GM12875 (cell line): Measurements from ENCODE around the gene IRX2.

ENCODE experiments used
- H3K4me3 ChIP-seq: one replicate; pipeline ENCODE4 v1.5.1; 2011; ENCODE audit warnings: low read depth, low read length, control low read depth
- TF ChIP-seq, protein P1 (sequence below): IDR thresholded peaks from 2 replicates; pipeline ENCODE4 v1.5.1; 2011; ENCODE audit warnings: low read depth, mild to moderate bottlenecking, control low read depth, inconsistent platforms, low read length, moderate library complexity, borderline replicate concordance; ENCODE audit not compliant: insufficient read depth

IRX2 gene

DNA sequence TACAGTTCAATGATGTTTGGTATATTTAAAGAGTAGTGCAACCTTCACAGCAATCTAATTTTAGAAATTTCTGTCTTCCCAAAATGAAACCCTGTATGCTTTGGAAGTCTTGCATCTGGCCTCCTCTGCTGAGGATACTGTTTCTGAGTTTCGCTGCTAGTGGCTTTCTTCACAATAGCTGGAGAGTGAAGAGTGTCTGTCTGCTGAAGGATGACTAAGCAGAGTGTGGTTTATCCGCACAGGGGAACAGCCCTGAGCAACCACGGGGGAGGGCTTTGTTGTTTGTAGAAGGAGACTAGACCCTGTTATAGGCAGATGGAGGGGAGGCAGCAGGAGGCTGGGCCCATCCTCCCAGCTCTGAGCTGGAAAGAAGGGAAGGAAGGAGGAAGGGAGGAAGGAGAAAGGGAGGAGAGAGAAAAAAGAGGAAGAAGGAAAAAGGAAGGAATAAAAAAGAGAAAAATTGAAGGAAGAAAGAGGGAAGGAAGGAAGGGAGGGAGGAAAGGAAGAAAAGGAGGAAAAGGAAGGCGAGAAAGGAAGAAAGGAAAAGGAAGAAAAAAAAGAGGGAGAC is 10.5 kb upstream of the IRX2 start:
- TF ChIP-seq, protein P1, sequence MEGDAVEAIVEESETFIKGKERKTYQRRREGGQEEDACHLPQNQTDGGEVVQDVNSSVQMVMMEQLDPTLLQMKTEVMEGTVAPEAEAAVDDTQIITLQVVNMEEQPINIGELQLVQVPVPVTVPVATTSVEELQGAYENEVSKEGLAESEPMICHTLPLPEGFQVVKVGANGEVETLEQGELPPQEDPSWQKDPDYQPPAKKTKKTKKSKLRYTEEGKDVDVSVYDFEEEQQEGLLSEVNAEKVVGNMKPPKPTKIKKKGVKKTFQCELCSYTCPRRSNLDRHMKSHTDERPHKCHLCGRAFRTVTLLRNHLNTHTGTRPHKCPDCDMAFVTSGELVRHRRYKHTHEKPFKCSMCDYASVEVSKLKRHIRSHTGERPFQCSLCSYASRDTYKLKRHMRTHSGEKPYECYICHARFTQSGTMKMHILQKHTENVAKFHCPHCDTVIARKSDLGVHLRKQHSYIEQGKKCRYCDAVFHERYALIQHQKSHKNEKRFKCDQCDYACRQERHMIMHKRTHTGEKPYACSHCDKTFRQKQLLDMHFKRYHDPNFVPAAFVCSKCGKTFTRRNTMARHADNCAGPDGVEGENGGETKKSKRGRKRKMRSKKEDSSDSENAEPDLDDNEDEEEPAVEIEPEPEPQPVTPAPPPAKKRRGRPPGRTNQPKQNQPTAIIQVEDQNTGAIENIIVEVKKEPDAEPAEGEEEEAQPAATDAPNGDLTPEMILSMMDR, result no peak
- H3K4me3 ChIP-seq, result no peak overlapping the region

DNA sequence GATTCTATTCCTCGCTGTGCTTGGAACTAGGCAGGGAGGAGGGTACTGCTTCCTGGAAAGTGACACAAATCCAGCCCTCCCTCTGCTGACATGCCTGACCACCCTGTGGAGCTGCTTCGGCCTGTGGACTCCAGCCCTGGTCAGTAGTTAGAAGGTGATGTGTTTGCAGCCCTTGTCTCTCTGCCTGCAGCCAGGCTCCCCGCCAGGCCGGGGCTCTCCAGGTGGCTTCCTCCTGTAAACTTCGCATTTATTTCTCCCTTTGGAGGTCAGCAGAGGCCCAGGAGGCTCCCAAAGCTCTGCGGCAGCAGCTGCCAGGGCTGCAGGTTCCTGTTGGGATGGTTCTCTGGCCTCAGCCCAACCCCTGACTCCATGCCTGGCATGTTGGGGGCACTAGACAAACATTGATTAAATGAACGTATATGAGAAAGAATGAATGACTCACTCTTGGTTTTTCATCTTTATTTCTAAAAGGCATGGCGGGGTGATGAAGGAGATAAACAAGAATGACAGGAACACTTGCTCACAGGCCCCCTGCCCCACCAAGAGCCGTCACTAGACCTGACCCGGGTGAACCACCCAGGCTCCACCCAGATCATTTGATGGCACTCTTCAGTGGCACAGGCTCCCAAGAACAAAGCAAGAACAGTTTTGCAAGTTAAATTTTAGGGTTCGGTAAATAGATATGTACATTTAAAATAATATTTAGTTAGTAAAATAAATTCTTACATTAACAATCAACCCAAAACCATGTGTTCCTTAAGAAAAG is 8.4 kb upstream of the IRX2 start:
- TF ChIP-seq, protein P1, result no peak
- no peak overlapping the region for H3K4me3 ChIP-seq

GRCh38 chr5:2759091-2759490 is 7.6 kb upstream of the IRX2 start:
- TF ChIP-seq, protein P1, result no peak

DNA sequence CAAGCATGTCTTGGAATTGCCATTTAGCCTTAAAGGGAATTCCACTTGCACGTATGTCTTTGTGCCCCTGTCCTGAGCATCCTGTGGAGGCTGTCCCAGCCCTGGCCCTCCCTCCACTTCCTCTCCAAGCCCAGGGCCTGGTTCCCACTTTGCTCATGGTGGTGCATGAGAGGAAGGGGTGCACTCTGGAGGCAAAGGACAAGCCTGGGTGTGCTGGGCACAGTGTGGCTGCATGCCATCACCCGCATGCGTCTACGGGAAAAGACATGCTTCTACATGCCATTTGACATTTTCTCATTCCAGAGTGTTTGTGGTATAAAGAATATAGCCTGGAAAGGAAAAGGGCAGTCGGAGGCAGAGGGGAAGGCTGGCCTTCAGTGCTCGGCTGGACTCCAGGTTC is 7.2 kb upstream of the IRX2 start:
- TF ChIP-seq, protein P1, result no peak

More at GRCh38 chr5:2759091-2759490, 7.6 kb upstream of the IRX2 start:
- H3K4me3 ChIP-seq, result no peak overlapping the region

GRCh38 chr5:2757563-2758351 is 6.3 kb upstream of the IRX2 start:
- TF ChIP-seq, protein P1, result no peak
- H3K4me3 ChIP-seq, result no peak overlapping the region

More for the DNA sequence above, 7.2 kb upstream of the IRX2 start:
- no peak overlapping the region for H3K4me3 ChIP-seq

DNA sequence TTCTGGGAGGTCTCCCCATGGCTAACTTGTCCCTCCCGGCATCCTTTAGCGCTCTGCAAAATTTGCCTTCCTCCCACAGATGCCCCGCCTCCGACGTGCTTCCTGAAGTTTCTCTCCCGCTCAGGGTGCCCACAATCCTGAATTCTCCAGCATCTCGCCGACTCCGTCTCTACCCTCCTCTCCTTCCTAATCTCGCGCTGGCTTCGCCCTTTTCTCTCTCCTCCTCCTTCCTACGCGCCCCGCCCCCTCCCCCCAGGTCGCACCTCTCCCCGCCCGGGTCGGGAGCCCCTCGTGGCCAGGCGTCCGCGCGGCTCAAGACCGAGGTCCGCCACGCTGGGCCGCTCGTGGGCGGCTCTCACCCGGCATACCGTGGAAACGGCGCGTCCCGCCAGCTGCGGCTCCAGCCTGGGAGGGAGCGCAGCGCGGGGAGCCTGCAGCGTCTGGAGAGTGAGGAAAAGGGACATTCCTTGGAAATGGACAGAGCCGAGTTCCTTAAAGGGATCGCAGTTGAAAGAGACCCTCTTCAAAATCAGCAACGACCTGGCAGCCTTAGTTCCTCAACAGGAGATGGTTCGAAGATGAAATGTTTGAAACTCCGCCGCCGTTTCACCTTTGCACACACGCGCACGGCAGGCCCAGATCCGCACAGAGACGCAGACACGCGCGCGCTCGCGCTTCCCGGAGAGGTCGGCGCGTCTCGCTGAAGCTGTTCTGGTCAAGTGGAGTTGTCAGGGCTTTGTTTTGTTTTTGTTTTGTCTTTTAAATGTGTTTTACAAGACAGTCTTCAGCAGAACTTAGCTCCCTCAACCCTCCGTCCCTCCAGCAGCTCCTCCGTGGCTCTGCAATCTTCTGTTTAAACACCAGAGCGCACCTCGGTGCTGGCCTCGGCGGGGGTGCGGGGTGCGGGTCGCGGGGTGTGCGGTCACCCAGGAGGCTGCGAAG is 5.0 kb upstream of the IRX2 start:
- TF ChIP-seq, protein P1, result no peak
- H3K4me3 ChIP-seq, result no peak overlapping the region
